Measurements from ENCODE around the gene SLC16A3.

Gene SLC16A3

GRCh38 chr17:82234211-82235055, 5.6 kb downstream of the SLC16A3 start:
- no peaks in the 10 kb centered on the region for H3K27me3 ChIP-seq (ENCODE audit: control insufficient read depth, insufficient read depth, low read length)
- peaks cover 84% of the 10 kb centered on the region for H3K4me1 ChIP-seq (ENCODE audit: control insufficient read depth, insufficient read depth, low read length)
- H3K4me2 ChIP-seq (ENCODE audit: low read length), result peak overlapping the region; percentile 40
- H3K9ac ChIP-seq (ENCODE audit: low read depth, low read length), result no peak overlapping the region
- peaks cover 64% of the 10 kb centered on the region for H3K36me3 ChIP-seq (ENCODE audit: insufficient read depth, low read length)
- no peaks in the 10 kb centered on the region for H3K9me3 ChIP-seq (replicated peaks; ENCODE audit: low read length)
- no peak overlapping the region for H3K4me3 ChIP-seq (ENCODE audit: low read length)

GRCh38 chr17:82235056-82235774, 6.4 kb downstream of the SLC16A3 start:
- Histone ChIP-seq H3K4me1 (ENCODE audit: control insufficient read depth, insufficient read depth, low read length) (peaks cover 85% of the 10 kb centered on the region), H3K36me3 (ENCODE audit: insufficient read depth, low read length) (peaks cover 69% of the 10 kb centered on the region), H3K9me3 (replicated peaks; ENCODE audit: low read length) (no peaks in the 10 kb centered on the region), H3K4me3 (ENCODE audit: low read length) (peak overlapping the region; percentile 13), H3K9ac (ENCODE audit: low read depth, low read length) (no peak overlapping the region), H3K27me3 (ENCODE audit: control insufficient read depth, insufficient read depth, low read length) (no peaks in the 10 kb centered on the region), H3K4me2 (ENCODE audit: low read length) (peak overlapping the region; percentile 40)

GRCh38 chr17:82235775-82236141, 6.9 kb downstream of the SLC16A3 start:
- no peaks in the 10 kb centered on the region for H3K9me3 ChIP-seq (replicated peaks; ENCODE audit: low read length)
- H3K9ac ChIP-seq (ENCODE audit: low read depth, low read length), result no peak overlapping the region
- peaks cover 72% of the 10 kb centered on the region for H3K36me3 ChIP-seq (ENCODE audit: insufficient read depth, low read length)
- H3K4me3 ChIP-seq (ENCODE audit: low read length), result peak overlapping the region; percentile 13
- H3K27me3 ChIP-seq (ENCODE audit: control insufficient read depth, insufficient read depth, low read length), result no peaks in the 10 kb centered on the region
- peak overlapping the region; percentile 40 for H3K4me2 ChIP-seq (ENCODE audit: low read length)
- H3K4me1 ChIP-seq (ENCODE audit: control insufficient read depth, insufficient read depth, low read length), result peaks cover 85% of the 10 kb centered on the region

GRCh38 chr17:82236142-82236971, 7.5 kb downstream of the SLC16A3 start:
- H3K4me1 ChIP-seq (ENCODE audit: control insufficient read depth, insufficient read depth, low read length), result peaks cover 88% of the 10 kb centered on the region
- H3K36me3 ChIP-seq (ENCODE audit: insufficient read depth, low read length), result peaks cover 74% of the 10 kb centered on the region

GRCh38 chr17:82237083-82237745, 8.4 kb downstream of the SLC16A3 start:
- no peak overlapping the region for H3K4me3 ChIP-seq (ENCODE audit: low read length)
- H3K9ac ChIP-seq (ENCODE audit: low read depth, low read length), result no peak overlapping the region
- H3K4me2 ChIP-seq (ENCODE audit: low read length), result no peak overlapping the region
- H3K9me3 ChIP-seq (replicated peaks; ENCODE audit: low read length), result no peaks in the 10 kb centered on the region
- peaks cover 73% of the 10 kb centered on the region for H3K36me3 ChIP-seq (ENCODE audit: insufficient read depth, low read length)
- H3K27me3 ChIP-seq (ENCODE audit: control insufficient read depth, insufficient read depth, low read length), result no peaks in the 10 kb centered on the region
- H3K4me1 ChIP-seq (ENCODE audit: control insufficient read depth, insufficient read depth, low read length), result peaks cover 88% of the 10 kb centered on the region

More at GRCh38 chr17:82236142-82236971, 7.5 kb downstream of the SLC16A3 start:
- Histone ChIP-seq H3K9me3 (replicated peaks; ENCODE audit: low read length) (no peaks in the 10 kb centered on the region), H3K4me2 (ENCODE audit: low read length) (peak overlapping the region; percentile 40), H3K27me3 (ENCODE audit: control insufficient read depth, insufficient read depth, low read length) (no peaks in the 10 kb centered on the region), H3K4me3 (ENCODE audit: low read length) (no peak overlapping the region), H3K9ac (ENCODE audit: low read depth, low read length) (peak overlapping the region; percentile 12)

- H3K9ac ChIP-seq (ENCODE audit: low read depth, low read length), result peak overlapping the region; percentile 23
- peaks cover 68% of the 10 kb centered on the region for H3K36me3 ChIP-seq (ENCODE audit: insufficient read depth, low read length)
- peaks cover 90% of the 10 kb centered on the region for H3K4me1 ChIP-seq (ENCODE audit: control insufficient read depth, insufficient read depth, low read length)
- no peaks in the 10 kb centered on the region for H3K9me3 ChIP-seq (replicated peaks; ENCODE audit: low read length)
- H3K27me3 ChIP-seq (ENCODE audit: control insufficient read depth, insufficient read depth, low read length), result no peaks in the 10 kb centered on the region
- peak overlapping the region; percentile 47 for H3K4me3 ChIP-seq (ENCODE audit: low read length)
- H3K4me2 ChIP-seq (ENCODE audit: low read length), result peak overlapping the region; percentile 67
These were observed 9.1 kb downstream of the SLC16A3 start for GRCh38 chr17:82237746-82238471.

GRCh38 chr17:82238472-82239201, 9.8 kb downstream of the SLC16A3 start:
- Histone ChIP-seq H3K4me1 (ENCODE audit: control insufficient read depth, insufficient read depth, low read length) (peaks cover 96% of the 10 kb centered on the region), H3K36me3 (ENCODE audit: insufficient read depth, low read length) (peaks cover 67% of the 10 kb centered on the region), H3K9ac (ENCODE audit: low read depth, low read length) (peak overlapping the region; percentile 23), H3K27me3 (ENCODE audit: control insufficient read depth, insufficient read depth, low read length) (no peaks in the 10 kb centered on the region), H3K4me3 (ENCODE audit: low read length) (peak overlapping the region; percentile 47), H3K4me2 (ENCODE audit: low read length) (peak overlapping the region; percentile 67), H3K9me3 (replicated peaks; ENCODE audit: low read length) (no peaks in the 10 kb centered on the region)

- no peak overlapping the region for H3K4me3 ChIP-seq (ENCODE audit: low read length)
- H3K9ac ChIP-seq (ENCODE audit: low read depth, low read length), result no peak overlapping the region
- H3K4me2 ChIP-seq (ENCODE audit: low read length), result no peak overlapping the region
- peaks cover 72% of the 10 kb centered on the region for H3K36me3 ChIP-seq (ENCODE audit: insufficient read depth, low read length)
- no peaks in the 10 kb centered on the region for H3K27me3 ChIP-seq (ENCODE audit: control insufficient read depth, insufficient read depth, low read length)
- peaks cover 93% of the 10 kb centered on the region for H3K4me1 ChIP-seq (ENCODE audit: control insufficient read depth, insufficient read depth, low read length)
- H3K9me3 ChIP-seq (replicated peaks; ENCODE audit: low read length), result no peaks in the 10 kb centered on the region
These were observed 10.6 kb downstream of the SLC16A3 start for GRCh38 chr17:82239401-82239925.

- H3K4me1 ChIP-seq (ENCODE audit: control insufficient read depth, insufficient read depth, low read length), result peaks cover 88% of the 10 kb centered on the region
- peak overlapping the region; percentile 22 for H3K4me2 ChIP-seq (ENCODE audit: low read length)
- no peaks in the 10 kb centered on the region for H3K9me3 ChIP-seq (replicated peaks; ENCODE audit: low read length)
- H3K4me3 ChIP-seq (ENCODE audit: low read length), result no peak overlapping the region
- no peaks in the 10 kb centered on the region for H3K27me3 ChIP-seq (ENCODE audit: control insufficient read depth, insufficient read depth, low read length)
- H3K36me3 ChIP-seq (ENCODE audit: insufficient read depth, low read length), result peaks cover 72% of the 10 kb centered on the region
- peak overlapping the region; percentile 16 for H3K9ac ChIP-seq (ENCODE audit: low read depth, low read length)
These were observed 11.2 kb downstream of the SLC16A3 start for GRCh38 chr17:82239926-82240505.
